Activated naive CD4-positive, alpha-beta T cell treated with Interleukin-2 at 50 U/mL for 16 hours (primary cell): ENCODE data around the gene FMO5.
"Not testable (repeated sequence)": the region's sequence is repeated elsewhere in the genome, so short reads cannot be mapped to it uniquely, and the experiment has no call there.

ENCODE experiments used
- DNase-seq: peaks from one replicate; pipeline ENCODE4 v3.0.0-alpha.2; 2020

The FMO5 gene, protein sequence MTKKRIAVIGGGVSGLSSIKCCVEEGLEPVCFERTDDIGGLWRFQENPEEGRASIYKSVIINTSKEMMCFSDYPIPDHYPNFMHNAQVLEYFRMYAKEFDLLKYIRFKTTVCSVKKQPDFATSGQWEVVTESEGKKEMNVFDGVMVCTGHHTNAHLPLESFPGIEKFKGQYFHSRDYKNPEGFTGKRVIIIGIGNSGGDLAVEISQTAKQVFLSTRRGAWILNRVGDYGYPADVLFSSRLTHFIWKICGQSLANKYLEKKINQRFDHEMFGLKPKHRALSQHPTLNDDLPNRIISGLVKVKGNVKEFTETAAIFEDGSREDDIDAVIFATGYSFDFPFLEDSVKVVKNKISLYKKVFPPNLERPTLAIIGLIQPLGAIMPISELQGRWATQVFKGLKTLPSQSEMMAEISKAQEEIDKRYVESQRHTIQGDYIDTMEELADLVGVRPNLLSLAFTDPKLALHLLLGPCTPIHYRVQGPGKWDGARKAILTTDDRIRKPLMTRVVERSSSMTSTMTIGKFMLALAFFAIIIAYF

DNA sequence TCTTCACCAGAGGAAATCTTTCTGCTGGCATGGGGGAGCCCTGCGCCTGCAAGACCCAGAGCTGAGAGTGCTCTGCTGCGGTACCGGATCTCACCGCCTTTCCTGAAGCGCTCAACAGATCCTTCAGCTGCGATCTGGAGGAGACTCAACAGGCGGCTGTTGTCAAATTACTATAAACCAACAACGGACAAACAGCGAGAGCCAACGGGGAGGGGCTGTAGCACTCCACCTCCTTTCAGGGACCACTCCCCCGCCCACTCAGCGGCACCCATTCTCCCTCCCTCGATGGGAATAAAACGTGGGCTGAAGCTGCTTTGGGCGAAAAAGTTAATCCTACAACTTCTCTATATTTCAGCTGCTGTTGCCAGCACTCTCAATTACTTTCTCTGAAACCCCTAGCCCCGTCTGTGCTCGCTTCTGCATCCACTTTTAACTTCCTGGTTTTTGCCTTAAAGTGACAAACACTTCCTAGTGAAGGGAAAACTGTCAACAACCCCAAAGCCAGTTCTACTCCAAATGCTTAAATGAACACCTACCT is at the start of gene FMO5:
TSS of gene FMO5 (minus strand) at position 147 of the 538 bp plus-strand sequence. CDS start 310 bp downstream, outside the sequence.
- DNase-seq = peak; percentile 53

DNA sequence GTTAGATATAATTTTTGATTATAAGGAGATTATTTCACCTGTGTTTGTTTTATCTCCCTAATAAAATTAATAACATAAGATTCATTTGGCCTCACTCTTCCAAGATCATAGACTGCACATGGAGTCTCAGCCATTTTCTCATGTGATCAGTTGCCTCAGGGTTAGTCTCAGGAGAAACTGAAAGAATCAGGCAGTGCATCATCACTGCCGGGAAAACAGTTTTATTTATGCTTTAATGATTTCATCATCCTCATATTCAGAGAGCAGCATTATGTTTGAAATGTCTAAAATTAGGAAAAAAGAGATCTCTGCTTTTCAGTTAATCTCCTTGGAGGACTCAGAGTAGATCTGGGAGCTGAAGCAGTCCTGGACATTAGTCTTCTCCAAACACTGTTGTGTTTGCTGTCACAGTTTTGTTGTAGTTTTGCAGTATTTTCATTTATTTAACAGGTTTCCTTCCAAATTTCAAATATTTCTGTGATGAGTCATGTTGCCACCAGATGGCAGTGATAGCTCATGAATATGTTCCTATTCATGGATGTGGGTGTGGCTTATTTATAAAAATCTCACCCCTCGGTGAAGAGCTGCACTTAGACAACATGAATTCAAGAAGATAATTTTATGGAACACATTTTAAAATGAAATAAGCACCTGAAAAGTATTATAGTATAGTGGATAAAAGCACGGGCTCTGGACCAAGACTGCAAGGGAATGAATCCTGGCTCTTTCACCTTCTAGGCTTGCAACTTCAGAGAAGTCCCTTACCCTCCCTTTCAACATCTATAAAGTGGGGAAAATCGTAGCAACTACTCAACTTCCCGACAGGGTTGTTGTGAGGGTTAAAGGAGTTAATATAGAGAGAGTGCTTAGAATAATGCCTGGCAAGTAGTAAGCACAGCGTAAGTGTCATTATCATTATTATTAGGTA is 48.5 kb upstream of the FMO5 start:
- no peak for DNase-seq

DNA sequence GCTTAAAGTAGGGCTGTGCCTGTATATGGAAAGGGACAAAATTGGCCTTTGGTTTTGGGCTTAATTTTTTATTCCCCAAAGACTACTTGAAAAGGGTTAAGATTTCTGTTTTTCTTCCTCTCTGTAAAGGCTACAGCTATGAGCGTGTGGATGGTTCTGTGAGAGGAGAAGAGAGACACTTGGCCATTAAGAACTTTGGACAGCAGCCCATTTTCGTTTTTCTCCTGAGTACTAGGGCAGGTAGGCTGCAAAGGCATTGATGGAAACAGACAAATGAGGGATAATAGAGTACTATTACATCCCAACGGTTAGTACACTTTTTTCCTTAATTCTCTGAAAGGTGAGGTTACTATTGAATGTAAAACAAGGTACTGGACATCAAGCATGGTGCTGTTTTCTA is 46.9 kb upstream of the FMO5 start:
- DNase-seq = no peak

DNA sequence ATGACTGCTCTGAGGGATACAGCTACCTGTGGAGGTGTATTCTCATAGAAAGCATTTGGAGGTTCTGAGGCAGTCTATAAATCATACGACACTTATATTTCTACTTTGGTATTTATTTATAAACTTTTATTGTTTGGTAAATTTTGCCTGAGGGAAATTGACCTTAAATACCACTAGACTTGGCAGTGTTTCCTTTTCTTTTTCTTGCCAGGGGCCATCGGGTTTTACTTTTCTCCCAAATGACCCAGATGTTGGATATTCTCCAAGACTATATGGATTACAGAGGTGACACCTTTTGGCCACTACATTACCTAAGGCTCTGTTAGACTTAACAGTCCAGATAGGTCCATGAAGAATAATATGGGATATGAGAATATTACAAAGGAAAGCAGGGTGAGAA is 45.6 kb upstream of the FMO5 start:
- DNase-seq = no peak

DNA sequence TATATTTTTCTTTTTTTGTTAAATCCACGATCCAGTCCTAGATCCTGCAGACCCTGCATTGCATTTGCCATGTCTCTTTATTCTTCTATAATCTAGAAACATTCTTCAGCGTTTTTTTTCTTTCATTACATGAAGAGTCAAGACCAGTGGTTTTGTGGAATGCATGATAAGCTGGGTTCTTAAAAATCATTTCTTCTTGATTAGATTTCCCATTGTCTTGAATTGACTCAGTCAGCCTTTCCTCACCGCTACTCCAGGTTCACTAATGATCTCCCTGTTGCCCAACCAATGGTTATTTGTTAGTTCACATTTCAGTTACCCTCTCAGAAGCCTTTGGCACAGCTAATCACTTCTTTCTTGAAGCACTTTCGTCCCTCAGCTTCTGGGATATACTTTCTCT is 42.6 kb upstream of the FMO5 start:
- no peak for DNase-seq

DNA sequence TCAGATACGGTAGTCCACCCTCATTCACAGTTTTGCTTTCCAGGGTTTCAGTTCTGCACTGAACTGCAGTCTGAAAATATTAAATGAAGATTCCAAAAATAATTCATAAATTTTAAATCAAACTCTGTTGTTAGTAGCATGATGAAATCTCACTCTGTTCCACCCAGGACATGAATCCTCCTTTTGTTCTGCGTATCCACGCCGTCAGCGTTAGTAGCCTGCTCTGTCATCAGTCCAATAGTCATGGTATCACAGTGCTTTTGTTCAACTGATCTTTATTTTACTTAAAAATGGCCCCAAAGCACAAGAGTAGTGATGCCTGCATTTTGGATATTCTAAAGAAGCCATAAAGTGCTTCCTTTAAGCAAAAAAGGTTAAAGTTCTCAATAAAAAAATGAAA is 41.2 kb upstream of the FMO5 start:
- no peak for DNase-seq

DNA sequence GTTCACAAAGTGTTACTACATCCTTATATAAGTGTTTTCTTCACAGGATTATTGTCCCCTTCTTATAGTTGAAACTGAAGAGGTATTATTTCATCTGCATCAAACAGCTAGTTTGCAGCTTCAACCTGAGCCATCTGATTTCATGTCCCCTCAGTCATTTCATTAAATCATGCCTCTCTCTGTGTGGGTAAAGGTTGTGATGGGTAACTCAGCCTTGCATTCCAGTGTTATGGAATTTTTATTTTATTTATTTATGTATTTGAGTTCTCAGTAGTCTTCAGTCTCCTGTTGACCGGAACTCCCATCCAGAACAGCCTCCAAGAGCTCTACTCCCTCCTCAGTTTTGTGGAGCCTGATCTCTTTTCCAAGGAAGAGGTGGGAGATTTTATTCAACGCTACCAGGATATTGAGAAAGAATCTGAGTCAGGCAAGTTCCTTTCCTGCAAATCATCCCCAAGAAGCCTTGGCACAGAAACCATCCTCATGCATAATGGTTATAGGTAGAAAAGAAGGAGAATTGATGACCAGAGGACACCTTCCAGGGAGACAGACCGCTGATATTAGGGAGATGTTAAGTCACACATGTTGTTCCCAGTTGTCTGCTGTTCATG is 39.1 kb upstream of the FMO5 start:
- DNase-seq = no peak

DNA sequence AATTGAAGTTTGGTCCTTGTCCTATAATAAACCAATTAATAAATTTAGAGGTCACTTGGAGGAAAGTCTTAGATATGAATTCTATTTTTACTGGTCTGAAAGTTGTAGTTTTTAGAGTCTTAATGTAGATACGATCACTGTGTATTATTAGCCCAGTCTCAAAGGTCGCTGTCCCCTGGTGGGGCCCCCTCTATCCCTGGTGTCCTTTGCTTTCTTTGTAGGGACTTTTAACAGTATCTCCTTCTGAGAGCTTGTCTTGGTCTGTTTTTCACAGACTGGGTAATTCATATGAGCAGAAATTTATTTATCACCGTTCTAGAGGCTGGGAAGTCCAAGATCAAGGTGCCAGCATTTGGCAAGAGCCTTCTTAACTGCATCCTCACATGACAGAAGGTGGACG is 35.8 kb upstream of the FMO5 start:
- DNase-seq = no peak

DNA sequence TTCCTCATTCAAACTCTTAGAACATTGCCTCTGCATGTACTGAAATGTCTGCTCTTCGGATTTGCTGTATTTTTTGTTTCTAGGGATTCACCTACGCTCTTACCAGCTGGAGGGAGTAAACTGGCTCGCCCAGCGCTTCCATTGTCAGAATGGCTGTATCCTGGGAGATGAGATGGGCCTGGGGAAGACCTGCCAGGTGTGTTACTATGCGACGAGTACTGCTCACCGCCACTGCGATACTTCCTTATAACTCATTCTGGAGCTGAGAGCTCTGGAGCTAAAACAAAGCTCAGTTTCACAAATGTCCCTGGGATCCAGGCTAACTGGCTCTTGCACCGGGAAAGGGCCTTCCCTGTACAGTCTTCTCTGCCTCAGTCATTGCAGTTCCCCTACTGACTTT is 27.4 kb upstream of the FMO5 start:
- DNase-seq = no peak

DNA sequence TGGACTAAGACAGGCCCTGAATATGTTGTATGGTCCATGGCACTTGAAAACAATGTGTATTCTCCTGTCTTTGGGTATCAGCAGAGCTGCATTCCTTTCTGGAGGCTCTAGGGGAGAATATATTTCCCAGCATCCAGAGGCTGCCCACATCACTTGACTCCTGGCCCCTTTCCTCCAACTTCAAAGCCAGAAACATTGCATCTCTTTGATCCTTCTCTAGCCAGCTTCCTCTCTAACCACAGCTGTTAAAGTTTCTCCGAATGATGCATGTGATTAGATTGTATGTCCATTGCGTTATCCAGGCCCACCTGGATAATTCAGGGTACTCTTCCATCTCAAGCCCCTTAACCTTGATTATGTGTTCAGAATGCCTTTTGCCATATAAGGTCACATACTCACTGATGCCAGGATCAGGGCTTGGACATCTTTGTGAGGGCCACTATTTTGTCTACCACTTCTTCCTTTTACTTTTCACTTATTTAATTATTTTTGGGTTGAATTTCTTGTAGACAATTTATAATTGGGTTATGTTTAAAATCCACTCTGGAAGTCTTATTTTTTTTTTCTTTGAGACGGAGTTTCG is 22.6 kb upstream of the FMO5 start:
- DNase-seq = no peak

DNA sequence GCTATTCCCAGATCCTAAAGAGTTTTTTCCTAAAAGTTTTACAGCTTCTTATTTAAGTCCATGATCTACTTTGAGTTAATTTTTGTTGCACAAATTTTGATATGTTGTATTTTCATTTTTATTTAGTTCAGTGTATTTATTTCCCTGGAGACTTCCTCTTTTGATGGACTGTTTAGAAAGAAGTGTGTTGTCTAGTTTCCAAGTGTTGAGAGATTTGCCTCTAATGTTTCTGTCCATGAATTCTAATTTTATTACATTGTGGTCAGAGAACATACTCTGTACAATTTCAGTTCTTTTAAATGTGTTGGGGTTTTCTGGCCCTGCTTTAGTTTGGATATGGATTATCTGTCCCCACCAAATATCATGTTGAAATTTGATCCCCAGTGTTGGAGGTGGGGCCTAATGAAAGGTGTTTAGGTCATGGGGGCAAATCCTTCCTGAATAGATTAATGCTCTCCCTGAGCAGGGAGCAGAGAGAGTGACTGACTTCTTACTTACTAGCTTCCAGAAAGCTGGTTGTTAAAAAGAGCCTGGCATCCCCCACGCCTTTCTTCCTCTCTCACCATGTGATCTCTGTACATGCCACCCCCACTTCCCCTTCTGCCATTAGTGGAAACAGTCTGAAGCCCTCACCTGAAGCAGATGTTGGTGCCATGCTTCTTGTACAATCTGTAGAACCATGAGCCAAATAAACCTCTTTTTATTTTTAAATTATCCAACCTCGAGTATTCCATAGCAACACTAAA is 21.9 kb upstream of the FMO5 start:
- DNase-seq = no peak

DNA sequence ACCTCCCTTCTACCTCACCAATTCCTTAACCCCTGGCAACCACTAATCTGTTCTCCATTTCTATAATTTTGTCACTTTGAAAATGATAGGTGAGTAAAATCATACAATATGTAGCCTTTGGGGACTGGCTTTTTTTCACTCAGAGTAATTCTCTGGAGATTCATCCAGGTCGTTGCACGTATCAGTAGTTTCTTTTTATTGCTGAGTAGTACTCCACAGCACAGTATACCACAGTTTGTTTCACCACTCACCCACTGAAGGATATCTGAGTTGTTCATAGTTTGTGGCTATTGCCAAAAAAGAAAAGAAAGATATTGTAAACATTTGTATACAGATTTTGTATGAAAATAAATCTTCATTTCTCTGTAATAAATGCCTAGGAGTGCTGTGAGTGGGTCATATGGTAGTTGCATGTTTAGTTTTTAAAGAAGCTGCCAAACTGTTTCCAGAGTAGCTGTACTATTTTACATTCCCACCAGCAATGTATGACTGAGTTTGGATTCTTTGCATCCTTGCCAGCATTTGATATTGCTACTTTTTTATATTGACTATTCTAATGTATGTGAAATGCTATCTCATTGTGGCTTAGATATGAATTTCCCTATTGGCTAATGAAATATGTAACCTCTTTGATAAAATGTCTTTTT is 21.0 kb upstream of the FMO5 start:
- no peak for DNase-seq

DNA sequence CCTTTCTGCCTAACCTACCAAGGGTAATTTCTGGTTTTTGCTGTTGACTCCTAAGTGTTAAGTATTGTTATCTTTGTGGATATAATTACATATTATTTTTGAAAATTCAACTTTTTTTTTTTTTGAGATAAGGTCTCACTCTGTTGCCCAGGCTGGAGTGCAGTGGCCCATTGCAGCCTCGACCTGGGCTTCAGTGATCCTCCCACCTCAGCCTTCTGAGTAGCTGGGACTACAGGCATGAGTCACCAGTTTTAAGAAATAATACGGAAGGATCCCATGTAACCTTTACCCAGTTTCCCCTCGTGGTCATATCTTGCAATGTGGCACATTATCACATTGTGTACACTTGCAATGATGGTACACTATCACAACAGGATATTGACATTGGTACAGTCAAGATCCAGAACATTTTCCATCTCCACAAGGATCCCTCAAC is 20.5 kb upstream of the FMO5 start:
- no peak for DNase-seq

DNA sequence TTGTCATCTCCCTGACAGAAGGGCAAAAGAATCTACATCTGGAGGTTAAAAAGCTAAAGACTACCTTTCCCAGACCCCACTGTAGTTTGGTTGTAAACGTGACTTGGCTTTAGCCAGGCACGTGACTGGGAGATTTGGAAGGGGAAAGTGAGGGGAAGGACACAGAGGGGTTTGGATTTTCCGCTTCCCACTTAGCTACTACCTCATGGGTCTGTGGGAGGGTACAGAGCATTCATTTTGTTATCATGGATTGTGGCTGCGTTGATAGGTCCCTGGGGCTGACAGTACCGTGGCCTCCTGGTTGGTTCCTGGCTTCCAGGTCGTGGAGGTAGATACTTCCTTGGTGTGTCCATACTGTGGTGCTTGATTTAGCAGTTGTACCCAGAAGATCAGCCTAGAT is 20.0 kb upstream of the FMO5 start:
- DNase-seq = no peak

DNA sequence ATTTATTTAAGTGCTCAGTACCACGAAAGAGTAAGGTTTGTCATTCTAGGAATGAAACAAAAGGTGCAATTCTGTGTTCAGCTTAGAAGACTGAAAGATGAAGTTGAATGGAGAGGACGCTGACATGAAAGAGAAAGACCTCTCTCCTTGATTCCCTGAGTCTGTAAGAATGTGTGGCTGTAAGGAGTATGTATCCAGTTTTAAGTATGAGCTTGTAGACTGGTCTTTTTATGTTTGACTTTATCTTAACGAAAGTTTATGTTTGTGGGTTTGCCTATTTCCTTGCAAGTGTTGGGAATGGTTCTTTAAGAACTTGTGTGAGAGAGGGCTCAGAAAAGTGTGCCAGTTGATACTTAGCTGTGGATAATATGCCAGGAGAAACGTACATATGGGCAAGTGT is 18.7 kb upstream of the FMO5 start:
- DNase-seq = no peak

DNA sequence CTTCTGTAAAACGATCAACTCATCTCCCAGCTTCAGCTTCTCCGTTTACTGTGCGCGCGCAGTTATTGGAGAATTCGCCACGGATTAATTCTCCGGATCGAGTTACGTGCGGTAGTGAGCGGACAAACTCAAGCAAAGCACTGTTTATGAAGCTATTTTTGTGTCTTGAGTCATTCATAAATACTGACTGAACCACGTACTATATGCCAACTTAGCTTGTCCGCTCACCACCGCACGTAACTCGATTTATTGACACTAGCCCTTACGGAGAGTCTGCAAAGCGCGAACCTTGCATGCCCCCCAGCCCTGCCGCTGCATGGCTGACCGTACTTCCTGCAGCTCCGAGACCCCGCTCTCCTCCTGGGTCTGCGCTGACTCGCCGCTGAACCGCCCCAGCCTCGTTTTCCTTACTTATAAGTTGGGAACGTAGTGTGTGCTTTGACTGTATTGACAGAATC is 18.1 kb upstream of the FMO5 start:
- no peak for DNase-seq

DNA sequence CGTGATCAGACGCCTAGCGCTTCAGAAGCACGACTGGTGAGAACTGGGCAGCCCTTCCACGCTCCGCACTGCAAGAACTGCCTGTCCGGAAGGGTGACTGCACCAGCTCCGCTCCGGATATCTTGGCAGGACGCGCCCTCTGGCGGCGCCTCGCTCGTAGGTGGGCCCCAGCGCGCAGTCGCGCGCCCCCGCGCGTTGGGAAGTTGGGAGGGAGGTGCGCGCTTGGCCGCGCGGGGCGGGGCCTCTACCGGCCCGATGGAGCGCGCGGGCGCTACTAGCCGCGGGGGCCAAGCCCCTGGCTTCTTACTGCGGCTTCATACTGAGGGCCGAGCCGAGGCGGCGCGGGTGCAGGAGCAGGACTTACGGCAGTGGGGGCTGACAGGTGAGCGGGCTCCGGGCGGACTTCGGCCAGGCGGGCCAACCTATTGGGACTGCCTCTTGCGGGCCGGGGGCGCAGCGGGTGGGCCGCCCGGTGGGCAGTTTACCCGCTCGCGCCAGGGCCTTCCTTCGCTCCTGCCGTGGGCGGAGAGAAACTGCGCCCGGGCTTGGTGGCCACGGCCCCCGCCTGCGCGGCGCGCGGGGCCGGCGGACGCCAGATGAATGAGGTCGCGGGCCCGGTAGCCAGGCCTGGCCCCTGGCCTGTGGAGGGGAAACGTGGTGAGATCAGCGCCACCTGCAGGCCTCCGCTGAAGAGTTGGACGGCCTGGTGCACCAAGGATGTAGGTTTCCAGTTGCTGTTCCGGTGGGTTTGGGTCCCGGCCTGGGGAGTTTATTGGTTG is 17.5 kb upstream of the FMO5 start, which contains the start of gene CHD1L:
TSS of gene CHD1L (plus strand) at position 236 of the 779 bp plus-strand sequence. CDS start at position 256, 20 bp downstream.
- peak; percentile 95 for DNase-seq

DNA sequence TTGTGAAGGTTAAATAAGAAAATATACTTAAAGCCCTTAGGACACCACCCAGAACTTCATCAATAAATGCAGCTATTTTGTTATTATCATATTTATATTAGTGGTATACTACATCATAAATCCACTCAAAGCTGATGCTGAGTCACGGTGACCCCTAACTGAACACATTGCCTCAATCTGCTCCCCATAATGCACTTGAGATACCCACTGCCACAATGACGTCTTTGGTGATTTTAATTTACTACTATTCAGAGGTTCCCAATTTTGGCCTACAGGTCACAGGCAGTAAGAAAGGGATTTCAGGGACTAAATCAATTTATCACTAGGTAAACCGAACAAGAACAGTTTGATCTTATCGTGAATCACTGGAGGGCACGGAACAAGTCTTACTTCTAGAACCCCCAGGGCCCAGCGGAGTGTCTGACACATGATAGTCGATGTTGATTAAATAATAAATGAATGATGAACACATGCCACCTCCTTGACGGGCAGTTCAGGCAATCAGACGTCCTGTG is 16.9 kb upstream of the FMO5 start:
- no peak for DNase-seq

DNA sequence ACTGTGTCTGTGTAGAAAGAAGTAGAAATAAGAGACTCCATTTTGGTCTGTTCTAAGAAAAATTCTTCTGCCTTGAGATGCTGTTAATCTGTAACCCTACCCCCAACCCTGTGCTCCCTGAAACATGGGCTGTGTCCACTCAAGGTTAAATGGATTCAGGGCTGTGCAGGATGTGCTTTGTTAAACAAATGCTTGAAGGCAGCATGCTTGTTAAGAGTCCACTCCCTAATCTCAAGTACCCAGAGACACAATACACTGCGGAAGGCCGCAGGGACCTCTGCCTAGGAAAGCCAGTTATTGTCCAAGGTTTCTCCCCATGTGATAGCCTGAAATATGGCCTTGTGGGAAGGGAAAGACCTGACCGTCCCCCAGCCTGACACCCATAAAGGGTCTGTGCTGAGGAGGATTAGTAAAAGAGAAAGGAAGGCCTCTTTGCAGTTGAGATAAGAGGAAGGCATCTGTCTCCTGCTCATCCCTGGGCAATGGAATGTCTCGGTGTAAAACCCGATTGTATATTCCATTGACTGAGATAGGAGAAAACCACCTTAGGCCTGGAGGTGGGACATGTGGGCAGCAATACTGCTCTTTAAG is 15.1 kb upstream of the FMO5 start:
- not testable (repeated sequence) for DNase-seq
